Heart left ventricle (tissue), 13 donors: Measurements from ENCODE around the gene IGSF8.

Source experiments
- POLR2A ChIP-seq, 2 donors: fragments of 450-650 bp; IDR thresholded peaks; one replicate each; pipeline ENCODE4 v1.6.1; 2017; ENCODE audit warnings: antibody characterized with exemption in 2 of 2, mild to moderate bottlenecking in 2 of 2, moderate library complexity in 2 of 2
- TF ChIP-seq, protein P1 (sequence below), 12 donors: fragments of 200-600 bp; sonication (generic) in 4 of 12; IDR thresholded peaks; one replicate each; pipeline versions ENCODE4 v1.5.0 to v1.8.0; 2018 to 2022; ENCODE audit warnings: antibody characterized with exemption in 12 of 12, mild to moderate bottlenecking in 5 of 12
- donor health status: ischemic (EF 13 %, LVEDD 7.1; RV severe dilation, severe dysfunction).
- donor health status: DM: no; HTN: yes; CAD: no.
- donor health status: DM: no; HTN: no; CAD: no.
- donor health status: ischemic (EF 25% LVEDD 6.9; RV normal size, moderate dysfunction).
- donor health status: ischemic (EF 25% LVEDD 5.7; RV mildly dilated, moderate dysfunction).
- donor health status: ischemic (EF 35%, LVEDD 5.7; RV mildly dilated, moderate dysfunction).
- donor health status: nonischemic (EF 11% LVEDD 7.7; RV severe dilation, severe dysfunction).
- donor health status: DM: yes; HTN: yes; CAD: no.
- donor health status: PGD.
- donor health status: ischemic (EF 29% LVEDD 5.4; RV normal size, mild dysfunction).
- donor health status: nonischemic (EF 23%, LVEDD 6.1; RV moderate dilation, normal function).

DNA sequence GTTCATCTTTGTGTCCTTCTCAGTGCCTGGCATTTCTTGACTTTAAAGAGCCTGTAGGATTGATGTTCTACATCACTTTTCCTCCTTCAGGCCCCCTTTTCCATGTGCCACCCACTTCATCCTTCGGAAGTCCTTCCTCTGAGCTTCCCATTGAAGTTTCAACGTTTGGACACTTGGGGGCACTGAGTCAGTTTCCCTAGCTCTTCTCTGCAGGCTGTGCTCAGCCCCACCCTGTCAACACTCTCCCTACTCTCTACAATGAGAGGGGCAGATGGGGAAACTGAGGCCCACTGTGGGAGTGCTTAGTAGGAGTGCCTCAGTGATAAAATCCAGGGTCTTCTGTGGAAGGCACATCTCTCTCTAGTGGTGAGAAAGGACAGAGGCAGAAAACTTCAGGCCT, 40.3 kb downstream of the IGSF8 start:
- TF ChIP-seq, protein P1, sequence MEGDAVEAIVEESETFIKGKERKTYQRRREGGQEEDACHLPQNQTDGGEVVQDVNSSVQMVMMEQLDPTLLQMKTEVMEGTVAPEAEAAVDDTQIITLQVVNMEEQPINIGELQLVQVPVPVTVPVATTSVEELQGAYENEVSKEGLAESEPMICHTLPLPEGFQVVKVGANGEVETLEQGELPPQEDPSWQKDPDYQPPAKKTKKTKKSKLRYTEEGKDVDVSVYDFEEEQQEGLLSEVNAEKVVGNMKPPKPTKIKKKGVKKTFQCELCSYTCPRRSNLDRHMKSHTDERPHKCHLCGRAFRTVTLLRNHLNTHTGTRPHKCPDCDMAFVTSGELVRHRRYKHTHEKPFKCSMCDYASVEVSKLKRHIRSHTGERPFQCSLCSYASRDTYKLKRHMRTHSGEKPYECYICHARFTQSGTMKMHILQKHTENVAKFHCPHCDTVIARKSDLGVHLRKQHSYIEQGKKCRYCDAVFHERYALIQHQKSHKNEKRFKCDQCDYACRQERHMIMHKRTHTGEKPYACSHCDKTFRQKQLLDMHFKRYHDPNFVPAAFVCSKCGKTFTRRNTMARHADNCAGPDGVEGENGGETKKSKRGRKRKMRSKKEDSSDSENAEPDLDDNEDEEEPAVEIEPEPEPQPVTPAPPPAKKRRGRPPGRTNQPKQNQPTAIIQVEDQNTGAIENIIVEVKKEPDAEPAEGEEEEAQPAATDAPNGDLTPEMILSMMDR (IDR thresholded peaks at IDR 0.05): peak in 8 of 12 donors; percentile 8 to 39 (median 21)
- no peak for TF ChIP-seq POLR2A (IDR thresholded peaks at IDR 0.05)
